MM.1S (cell line): Measurements from ENCODE around the gene ATP13A5.

ENCODE experiments used
- DNase-seq: peaks from one replicate; pipeline ENCODE4 v3.0.0-alpha.2; 2015
- H2AFZ ChIP-seq: fragments of 300-600 bp; sonication (generic); 2 replicates; pipeline ENCODE4 v1.6.0; 2016; ENCODE audit warnings: antibody characterized with exemption, low read length
- H3F3A ChIP-seq: fragments of 300-600 bp; sonication (generic); 2 replicates; pipeline ENCODE4 v1.6.1; 2016; ENCODE audit warnings: mild to moderate bottlenecking, antibody characterized with exemption, low read length, moderate library complexity, mixed read lengths; ENCODE audit not compliant: insufficient read depth
- H3K27ac ChIP-seq: fragments of 300-600 bp; sonication (generic); 2 replicates; pipeline ENCODE4 v1.5.1; 2016; ENCODE audit warnings: mild to moderate bottlenecking, low read length
- H3K27me3 ChIP-seq: fragments of 300-600 bp; sonication (generic); replicated peaks from 2 replicates; pipeline ENCODE4 v1.6.0; 2016; ENCODE audit warnings: low read length; ENCODE audit not compliant: insufficient read depth
- H3K36me3 ChIP-seq: fragments of 300-600 bp; sonication (generic); replicated peaks from 2 replicates; pipeline ENCODE4 v1.6.1; 2016; ENCODE audit warnings: mild to moderate bottlenecking, low read length, mixed read lengths; ENCODE audit not compliant: insufficient read depth
- H3K4me1 ChIP-seq: fragments of 300-600 bp; sonication (generic); 2 replicates; pipeline ENCODE4 v1.6.1; 2016; ENCODE audit warnings: low read length, mixed read lengths
- H3K4me2 ChIP-seq: fragments of 300-600 bp; sonication (generic); 2 replicates; pipeline ENCODE4 v1.6.0; 2016; ENCODE audit warnings: low read depth, low read length
- H3K4me3 ChIP-seq: fragments of 300-600 bp; sonication (generic); 2 replicates; pipeline ENCODE4 v1.5.1; 2016; ENCODE audit warnings: low read length, mixed read lengths
- H3K79me2 ChIP-seq: fragments of 300-600 bp; sonication (generic); 2 replicates; pipeline ENCODE4 v1.6.1; 2016; ENCODE audit warnings: mixed run types, low read length, mixed read lengths
- H3K9ac ChIP-seq: fragments of 300-600 bp; sonication (generic); 2 replicates; pipeline ENCODE4 v1.6.1; 2016; ENCODE audit warnings: low read length, mixed read lengths
- H3K9me2 ChIP-seq: fragments of 300-600 bp; sonication (generic); replicated peaks from 2 replicates; pipeline ENCODE4 v1.6.1; 2016; ENCODE audit warnings: mild to moderate bottlenecking, low read length, mixed read lengths; ENCODE audit not compliant: insufficient read depth
- H3K9me3 ChIP-seq: fragments of 300-600 bp; sonication (generic); replicated peaks from 2 replicates; pipeline ENCODE4 v1.6.1; 2016; ENCODE audit warnings: mild to moderate bottlenecking, low read length, mixed read lengths; ENCODE audit not compliant: insufficient read depth
- H4K20me1 ChIP-seq: fragments of 300-600 bp; sonication (generic); 2 replicates; pipeline ENCODE4 v1.6.1; 2016; ENCODE audit warnings: mild to moderate bottlenecking, low read length, moderate library complexity, mixed read lengths; ENCODE audit not compliant: insufficient read depth
- CTCF ChIP-seq: fragments of 300-600 bp; sonication (generic); IDR thresholded peaks from 2 replicates; pipeline ENCODE4 v1.5.1; 2016; ENCODE audit warnings: antibody characterized with exemption, low read length, mixed read lengths
- EZH2 ChIP-seq: fragments of 300-600 bp; sonication (generic); optimal IDR thresholded peaks from 2 replicates; pipeline ENCODE3; 2017; ENCODE audit warnings: low read depth, mild to moderate bottlenecking, antibody characterized with exemption, low read length, mixed read lengths
- EZH2phosphoT487 ChIP-seq: fragments of 300-600 bp; sonication (generic); IDR thresholded peaks from 2 replicates; pipeline ENCODE4 v1.6.1; 2018; ENCODE audit warnings: antibody characterized with exemption, low read length

Gene ATP13A5

GRCh38 chr3:193347521-193348501, 30.7 kb downstream of the ATP13A5 start:
- Histone ChIP-seq H3F3A (no peaks in the 10 kb centered on the region), H3K79me2 (no peaks in the 10 kb centered on the region), H3K4me3 (no peak overlapping the region), H3K27me3 (no peaks in the 10 kb centered on the region), H3K9me3 (no peaks in the 10 kb centered on the region), H2AFZ (no peak overlapping the region), H3K36me3 (no peaks in the 10 kb centered on the region), H3K9ac (no peak overlapping the region), H4K20me1 (no peaks in the 10 kb centered on the region), H3K9me2 (no peaks in the 10 kb centered on the region), H3K4me1 (no peaks in the 10 kb centered on the region), H3K4me2 (no peak overlapping the region), H3K27ac (no peak overlapping the region)
- no peak for DNase-seq
- TF ChIP-seq EZH2 = no peak
- TF ChIP-seq EZH2phosphoT487 = no peak
- TF ChIP-seq CTCF = no peak

GRCh38 chr3:193346259-193346658, 32.3 kb downstream of the ATP13A5 start:
- no peak for DNase-seq
- Histone ChIP-seq H3F3A (no peaks in the 10 kb centered on the region), H4K20me1 (no peaks in the 10 kb centered on the region), H3K9me3 (no peaks in the 10 kb centered on the region), H2AFZ (no peak overlapping the region), H3K36me3 (no peaks in the 10 kb centered on the region), H3K27me3 (no peaks in the 10 kb centered on the region), H3K4me2 (no peak overlapping the region), H3K9ac (no peak overlapping the region), H3K4me1 (no peaks in the 10 kb centered on the region), H3K9me2 (no peaks in the 10 kb centered on the region), H3K4me3 (no peak overlapping the region), H3K79me2 (no peaks in the 10 kb centered on the region), H3K27ac (no peak overlapping the region)
- TF ChIP-seq EZH2 (no peak), EZH2phosphoT487 (no peak), CTCF (no peak)

GRCh38 chr3:193345431-193345830, 33.1 kb downstream of the ATP13A5 start:
- Histone ChIP-seq H3K79me2 (no peaks in the 10 kb centered on the region), H3K27me3 (no peaks in the 10 kb centered on the region), H3K9me3 (no peaks in the 10 kb centered on the region), H2AFZ (no peak overlapping the region), H3K4me1 (no peaks in the 10 kb centered on the region), H3K4me3 (no peak overlapping the region), H4K20me1 (no peaks in the 10 kb centered on the region), H3K9ac (no peak overlapping the region), H3F3A (no peaks in the 10 kb centered on the region), H3K9me2 (no peaks in the 10 kb centered on the region), H3K27ac (no peak overlapping the region), H3K36me3 (no peaks in the 10 kb centered on the region), H3K4me2 (no peak overlapping the region)
- DNase-seq = no peak
- TF ChIP-seq EZH2 (no peak), EZH2phosphoT487 (no peak), CTCF (no peak)
